IMR-90 (cell line): ENCODE measurements around the gene ACSS2. TPM values are rescaled to one million over a fixed set of nuclear protein-coding genes. Genes with fewer than 3 reads are reported as not detected.

Source experiments
- ATAC-seq: fragments of 200-7000 bp; cut with Tn5 transposase; 2 replicates; pipeline ENCODE4 v1.9.1; 2020; ENCODE audit warnings: low read depth, mild to moderate bottlenecking, moderate library complexity
- BruUV-seq: library from RNA; stranded (reverse); fragments of 400-500 nt; replicated peaks from 2 replicates; lab custom pipeline; 2021; lab: Mats Ljungman, UMichigan
- CTCF ChIA-PET: fragments of 300-600 bp; formaldehyde crosslinking; extraction: SDS; loops from one replicate; lab custom pipeline; 2021; ENCODE audit warnings: antibody characterized with exemption; lab: Yijun Ruan, JAX
- POLR2A ChIA-PET: fragments of 300-600 bp; sonication (Branson Sonifier 250); formaldehyde crosslinking; loops from one replicate; lab custom pipeline; 2022; ENCODE audit warnings: antibody characterized with exemption; ENCODE audit not compliant: unreplicated experiment; lab: Charles Lee
- DNase-seq: peaks from one replicate; pipeline ENCODE4 v3.0.0; 2013
- H2AFZ ChIP-seq: replicated peaks from 2 replicates; pipeline ENCODE3; 2013; ENCODE audit warnings: low read length, mild to moderate bottlenecking; ENCODE audit not compliant: poor library complexity
- H2AK5ac ChIP-seq: 2 replicates; pipeline ENCODE4 v1.6.1; 2013; ENCODE audit warnings: low read depth, low read length, inconsistent platforms
- H2AK9ac ChIP-seq: replicated peaks from 2 replicates; pipeline ENCODE3; 2013; ENCODE audit warnings: mild to moderate bottlenecking, low read depth, low read length, moderate library complexity; ENCODE audit not compliant: poor library complexity
- H2BK120ac ChIP-seq: 2 replicates; pipeline ENCODE4 v1.6.1; 2013; ENCODE audit warnings: low read depth, low read length, inconsistent platforms
- H2BK15ac ChIP-seq: 3 replicates; pipeline ENCODE4 v1.6.1; 2013; ENCODE audit warnings: low read depth, low read length, inconsistent platforms
- H2BK20ac ChIP-seq: 2 replicates; pipeline ENCODE4 v1.6.1; 2013; ENCODE audit warnings: low read depth, mild to moderate bottlenecking, inconsistent platforms, low read length, moderate library complexity
- H2BK5ac ChIP-seq: 2 replicates; pipeline ENCODE4 v1.6.1; 2013; ENCODE audit warnings: mild to moderate bottlenecking, low read depth, low read length, inconsistent platforms; ENCODE audit not compliant: poor library complexity, severe bottlenecking
- H3K14ac ChIP-seq: replicated peaks from 2 replicates; pipeline ENCODE4 v1.6.1; 2013; ENCODE audit warnings: low read depth, low read length, inconsistent platforms
- H3K18ac ChIP-seq: 2 replicates; pipeline ENCODE4 v1.6.1; 2013; ENCODE audit warnings: low read depth, low read length, control low read depth
- H3K23ac ChIP-seq: 2 replicates; pipeline ENCODE4 v1.6.1; 2013; ENCODE audit warnings: low read depth, low read length, inconsistent platforms
- H3K27ac ChIP-seq: 2 replicates; pipeline ENCODE4 v1.5.1; 2013; ENCODE audit warnings: mild to moderate bottlenecking, control low read depth, low read length; ENCODE audit not compliant: insufficient read depth
- H3K27me3 ChIP-seq: 2 replicates; pipeline ENCODE4 v1.6.1; 2013; ENCODE audit warnings: low read length; ENCODE audit not compliant: control insufficient read depth, insufficient read depth
- H3K36me3 ChIP-seq: 2 replicates; pipeline ENCODE4 v1.6.1; 2013; ENCODE audit warnings: low read length, mixed read lengths; ENCODE audit not compliant: control insufficient read depth, insufficient read depth
- H3K4ac ChIP-seq: 2 replicates; pipeline ENCODE4 v1.6.1; 2013; ENCODE audit warnings: low read depth, low read length, inconsistent platforms
- H3K4me1 ChIP-seq: 2 replicates; pipeline ENCODE4 v1.6.1; 2013; ENCODE audit warnings: low read length, mixed read lengths; ENCODE audit not compliant: control insufficient read depth, insufficient read depth
- H3K4me2 ChIP-seq: 2 replicates; pipeline ENCODE4 v1.6.1; 2013; ENCODE audit warnings: low read depth, mild to moderate bottlenecking, control low read depth, low read length, moderate library complexity
- H3K4me3 ChIP-seq: 2 replicates; pipeline ENCODE4 v1.5.1; 2013; ENCODE audit warnings: low read depth, mild to moderate bottlenecking, control low read depth, low read length, moderate library complexity; ENCODE audit not compliant: insufficient read depth
- H3K56ac ChIP-seq: 2 replicates; pipeline ENCODE4 v1.6.1; 2013; ENCODE audit warnings: low read length, inconsistent platforms; ENCODE audit not compliant: insufficient read depth; ENCODE audit errors: extremely low read depth
- H3K79me1 ChIP-seq, 2 experiments: 2 replicates each; pipeline ENCODE4 v1.6.1; 2013; ENCODE audit warnings: low read length in 2 of 2, inconsistent platforms in 1 of 2, low read depth in 1 of 2
- H3K9ac ChIP-seq: 2 replicates; pipeline ENCODE4 v1.6.1; 2013; ENCODE audit warnings: low read depth, low read length, control low read depth
- H3K9me1 ChIP-seq: 2 replicates; pipeline ENCODE4 v1.6.1; 2013; ENCODE audit warnings: low read length, inconsistent platforms; ENCODE audit not compliant: insufficient read depth
- H3K9me3 ChIP-seq: 2 replicates; pipeline ENCODE4 v1.6.1; 2013; ENCODE audit warnings: low read length; ENCODE audit not compliant: control insufficient read depth, insufficient read depth
- H4K20me1 ChIP-seq: 2 replicates; pipeline ENCODE4 v1.6.1; 2013; ENCODE audit warnings: low read length, inconsistent platforms; ENCODE audit not compliant: insufficient read depth
- H4K5ac ChIP-seq: 2 replicates; pipeline ENCODE4 v1.6.1; 2013; ENCODE audit warnings: mild to moderate bottlenecking, low read depth, low read length, control low read depth
- H4K8ac ChIP-seq, 2 experiments: 2 replicates each; pipeline ENCODE4 v1.6.1; 2013; ENCODE audit warnings: low read depth in 2 of 2, low read length in 2 of 2, control low read depth in 1 of 2, inconsistent platforms in 1 of 2
- H4K91ac ChIP-seq: 2 replicates; pipeline ENCODE4 v1.6.1; 2013; ENCODE audit warnings: low read depth, low read length, inconsistent platforms; ENCODE audit not compliant: insufficient read depth
- CEBPB ChIP-seq: IDR thresholded peaks from 2 replicates; pipeline ENCODE4 v1.6.1; 2012; ENCODE audit warnings: low read depth, low read length, improper control_type of control experiment
- CHD1 ChIP-seq: IDR thresholded peaks from 2 replicates; pipeline ENCODE4 v1.6.1; 2012; ENCODE audit warnings: low read depth, low read length, improper control_type of control experiment
- FOS ChIP-seq: fragments of 150-350 bp; IDR thresholded peaks from 2 replicates; pipeline ENCODE4 v1.6.1; 2016; ENCODE audit warnings: low read depth, low read length
- MAFK ChIP-seq: IDR thresholded peaks from 2 replicates; pipeline ENCODE4 v1.6.1; 2012; ENCODE audit warnings: low read depth, low read length, improper control_type of control experiment
- MAZ ChIP-seq: IDR thresholded peaks from 2 replicates; pipeline ENCODE4 v1.6.1; 2012; ENCODE audit warnings: low read depth, mild to moderate bottlenecking, low read length, improper control_type of control experiment, moderate library complexity, borderline replicate concordance
- MXI1 ChIP-seq: IDR thresholded peaks from 2 replicates; pipeline ENCODE4 v1.6.1; 2012; ENCODE audit warnings: low read depth, mild to moderate bottlenecking, low read length, moderate library complexity, borderline replicate concordance
- NFE2L2 ChIP-seq: fragments of 150-350 bp; IDR thresholded peaks from 2 replicates; pipeline ENCODE4 v1.6.1; 2016; ENCODE audit warnings: low read depth, mild to moderate bottlenecking, low read length
- POLR2A ChIP-seq: IDR thresholded peaks from 2 replicates; pipeline ENCODE4 v1.6.1; 2012; ENCODE audit warnings: mild to moderate bottlenecking, low read depth, low read length
- RAD21 ChIP-seq: IDR thresholded peaks from 2 replicates; pipeline ENCODE4 v1.6.1; 2012; ENCODE audit warnings: low read length, improper control_type of control experiment
- RCOR1 ChIP-seq: IDR thresholded peaks from 2 replicates; pipeline ENCODE4 v1.6.1; 2012; ENCODE audit warnings: mild to moderate bottlenecking, low read length, improper control_type of control experiment; ENCODE audit not compliant: insufficient replicate concordance
- RFX5 ChIP-seq: IDR thresholded peaks from 2 replicates; pipeline ENCODE4 v1.8.0; 2012; ENCODE audit warnings: low read depth, mild to moderate bottlenecking, low read length, moderate library complexity
- SMC3 ChIP-seq: fragments of 150-350 bp; IDR thresholded peaks from 2 replicates; pipeline ENCODE4 v1.6.1; 2016; ENCODE audit warnings: low read depth, mild to moderate bottlenecking, antibody characterized with exemption, low read length, moderate library complexity
- WGBS, 2 experiments: methylation state at CpG; one replicate each; pipeline versions ENCODE4 v1.1.5 to v1.1.7; 2013; ENCODE audit warnings: missing lambda C conversion rate in 2 of 2; ENCODE audit not compliant: insufficient read length in 1 of 2; ENCODE audit errors: extremely low coverage in 2 of 2; 5-methylcytosine and 5-hydroxymethylcytosine counted together
- dilution Hi-C: fragments of 300-500 bp; cut with HindIII; formaldehyde crosslinking; loops from one replicate; pipeline ENCODE4 v1.14.3; 2018; ENCODE audit warnings: low sequenced_read_pairs; ENCODE audit not compliant: unreplicated experiment
- in situ Hi-C: fragments of 300-500 bp; cut with MboI; formaldehyde crosslinking; loops from 3 replicates; pipeline ENCODE4 v1.14.3; 2019; ENCODE audit warnings: low sequenced_read_pairs, inconsistent platforms, mixed read lengths
- intact Hi-C: fragments of 100-400 bp; cut with micrococcal nuclease; formaldehyde crosslinking; loops from 2 replicates; pipeline ENCODE4 v1.10.0; 2022
- polyA plus RNA-seq, 3 experiments: library from polyadenylated mRNA; depleted of rRNA; stranded (reverse); fragments of >200 nt; gene quantifications; 2 replicates each; pipeline ENCODE4 v1.2.3, GENCODE V29; 2012; ENCODE audit warnings: low replicate concordance in 1 of 3
- total RNA-seq: library from RNA; depleted of rRNA; stranded (reverse); fragments of >200 nt; gene quantifications from 2 replicates; pipeline ENCODE4 v1.2.3, GENCODE V29; 2012
- TF ChIP-seq, protein P1 (sequence below): fragments of 150-350 bp; IDR thresholded peaks from 2 replicates; pipeline ENCODE4 v1.6.1; 2017; ENCODE audit warnings: mild to moderate bottlenecking, antibody characterized with exemption, low read length, low read depth
- TF ChIP-seq, protein P2 (sequence below): fragments of 150-350 bp; IDR thresholded peaks from 2 replicates; pipeline ENCODE4 v1.6.1; 2016; ENCODE audit warnings: low read depth, mild to moderate bottlenecking, low read length, moderate library complexity, borderline replicate concordance
- TF ChIP-seq, protein P3 (sequence below): conservative IDR thresholded peaks from 2 replicates; pipeline ENCODE4 v1.5.1; 2012; ENCODE audit warnings: mild to moderate bottlenecking, low read depth, low read length, improper control_type of control experiment

ACSS2 gene
- total and polyA plus RNA-seq, 2 of the 4 experiments (the other 2 are of a cell fraction): 26.9 to 46.4 TPM

DNA sequence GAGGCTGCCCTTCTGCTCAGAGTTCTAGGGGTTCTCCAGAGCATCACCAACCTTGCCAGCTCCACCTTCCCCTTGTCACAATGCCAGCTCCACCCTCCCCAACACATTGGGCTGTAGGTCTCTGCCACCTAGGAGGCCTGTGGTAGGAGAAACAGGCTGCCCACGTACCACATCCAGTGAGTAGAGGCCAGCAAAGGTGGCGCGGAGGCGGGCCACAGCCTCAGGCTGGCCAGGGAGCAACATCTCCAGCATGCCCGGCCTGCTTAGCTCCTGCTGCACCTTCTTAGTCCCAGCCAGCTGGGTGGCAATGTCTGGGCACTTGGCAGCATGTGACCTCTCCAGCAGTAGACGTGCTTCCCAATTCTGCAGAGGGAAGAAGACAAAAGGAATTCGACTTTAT lies 55.4 kb downstream of the ACSS2 start:
- no peak for TF ChIP-seq SMC3
- TF ChIP-seq MXI1: no peak
- no peak for TF ChIP-seq FOS
- TF ChIP-seq, protein P1, sequence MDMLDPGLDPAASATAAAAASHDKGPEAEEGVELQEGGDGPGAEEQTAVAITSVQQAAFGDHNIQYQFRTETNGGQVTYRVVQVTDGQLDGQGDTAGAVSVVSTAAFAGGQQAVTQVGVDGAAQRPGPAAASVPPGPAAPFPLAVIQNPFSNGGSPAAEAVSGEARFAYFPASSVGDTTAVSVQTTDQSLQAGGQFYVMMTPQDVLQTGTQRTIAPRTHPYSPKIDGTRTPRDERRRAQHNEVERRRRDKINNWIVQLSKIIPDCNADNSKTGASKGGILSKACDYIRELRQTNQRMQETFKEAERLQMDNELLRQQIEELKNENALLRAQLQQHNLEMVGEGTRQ: no peak
- TF ChIP-seq MAZ: no peak
- no peak for TF ChIP-seq CHD1
- TF ChIP-seq NFE2L2: no peak
- TF ChIP-seq RCOR1: no peak
- TF ChIP-seq RAD21: no peak
- TF ChIP-seq MAFK: no peak
- no peak for TF ChIP-seq POLR2A
- no peak for TF ChIP-seq CEBPB
- no peak for TF ChIP-seq RFX5
- TF ChIP-seq, protein P2, sequence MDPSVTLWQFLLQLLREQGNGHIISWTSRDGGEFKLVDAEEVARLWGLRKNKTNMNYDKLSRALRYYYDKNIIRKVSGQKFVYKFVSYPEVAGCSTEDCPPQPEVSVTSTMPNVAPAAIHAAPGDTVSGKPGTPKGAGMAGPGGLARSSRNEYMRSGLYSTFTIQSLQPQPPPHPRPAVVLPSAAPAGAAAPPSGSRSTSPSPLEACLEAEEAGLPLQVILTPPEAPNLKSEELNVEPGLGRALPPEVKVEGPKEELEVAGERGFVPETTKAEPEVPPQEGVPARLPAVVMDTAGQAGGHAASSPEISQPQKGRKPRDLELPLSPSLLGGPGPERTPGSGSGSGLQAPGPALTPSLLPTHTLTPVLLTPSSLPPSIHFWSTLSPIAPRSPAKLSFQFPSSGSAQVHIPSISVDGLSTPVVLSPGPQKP: no peak
- TF ChIP-seq, protein P3, sequence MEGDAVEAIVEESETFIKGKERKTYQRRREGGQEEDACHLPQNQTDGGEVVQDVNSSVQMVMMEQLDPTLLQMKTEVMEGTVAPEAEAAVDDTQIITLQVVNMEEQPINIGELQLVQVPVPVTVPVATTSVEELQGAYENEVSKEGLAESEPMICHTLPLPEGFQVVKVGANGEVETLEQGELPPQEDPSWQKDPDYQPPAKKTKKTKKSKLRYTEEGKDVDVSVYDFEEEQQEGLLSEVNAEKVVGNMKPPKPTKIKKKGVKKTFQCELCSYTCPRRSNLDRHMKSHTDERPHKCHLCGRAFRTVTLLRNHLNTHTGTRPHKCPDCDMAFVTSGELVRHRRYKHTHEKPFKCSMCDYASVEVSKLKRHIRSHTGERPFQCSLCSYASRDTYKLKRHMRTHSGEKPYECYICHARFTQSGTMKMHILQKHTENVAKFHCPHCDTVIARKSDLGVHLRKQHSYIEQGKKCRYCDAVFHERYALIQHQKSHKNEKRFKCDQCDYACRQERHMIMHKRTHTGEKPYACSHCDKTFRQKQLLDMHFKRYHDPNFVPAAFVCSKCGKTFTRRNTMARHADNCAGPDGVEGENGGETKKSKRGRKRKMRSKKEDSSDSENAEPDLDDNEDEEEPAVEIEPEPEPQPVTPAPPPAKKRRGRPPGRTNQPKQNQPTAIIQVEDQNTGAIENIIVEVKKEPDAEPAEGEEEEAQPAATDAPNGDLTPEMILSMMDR: no peak
- no peak for DNase-seq
- intact Hi-C loops: no loop called here
- Histone ChIP-seq H3K9me1 (peaks cover 16% of the 10 kb centered on the region), H3K18ac (no peak overlapping the region), H2BK120ac (no peak overlapping the region), H3K14ac (no peak overlapping the region), H3K4me2 (no peak overlapping the region), H3K4ac (no peak overlapping the region), H2AFZ (no peak overlapping the region), H4K20me1 (no peaks in the 10 kb centered on the region; the same call in 1 of the 2 replicates), H4K8ac (no peak overlapping the region), H4K5ac (no peak overlapping the region), H3K9me3 (no peaks in the 10 kb centered on the region), H3K9ac (no peak overlapping the region), H3K4me3 (no peak overlapping the region), H3K36me3 (peaks cover 52% of the 10 kb centered on the region), H4K91ac (no peak overlapping the region), H2AK5ac (no peak overlapping the region), H2BK5ac (no peak overlapping the region), H3K79me1 (no peaks in the 10 kb centered on the region; a peak in 1 of 4 replicates), H3K56ac (no peak overlapping the region), H3K27ac (no peak overlapping the region), H2BK15ac (no peak overlapping the region), H2AK9ac (no peak overlapping the region), H3K27me3 (no peaks in the 10 kb centered on the region), H2BK20ac (no peak overlapping the region), H3K4me1 (no peaks in the 10 kb centered on the region; the same call in 1 of the 2 replicates), H3K23ac (no peak overlapping the region)
- ATAC-seq: no peak
- dilution Hi-C loops: no loop called here
- POLR2A ChIA-PET: no interaction called here
- WGBS, 2 experiments: 100% methylated on average over 5 of the region's 7 CpGs; no CpG with 5 or more reads in 1 of the 2 experiments
- no TSS peak for BruUV-seq
- in situ Hi-C loops: no loop called here
- CTCF ChIA-PET: no interaction called here
